ENCODE results near the gene PPARA.
"Not testable (repeated sequence)": the region's sequence is repeated elsewhere in the genome, so short reads cannot be mapped to it uniquely, and the experiment has no call there.

PPARA gene

GRCh38 chr22:46260038-46260437 lies 109.7 kb downstream of the PPARA start:
- H3K4me3 ChIP-seq (ENCODE audit: low read length): no peak overlapping the region
- H3K36me3 ChIP-seq (ENCODE audit: control insufficient read depth, insufficient read depth, low read length): no peaks in the 10 kb centered on the region; the same call in 1 of the 2 replicates
- no CpG with 5 or more reads among the region's 6 CpGs for WGBS (ENCODE audit: insufficient coverage, insufficient read length)
- no peaks in the 10 kb centered on the region for H3K9me3 ChIP-seq (ENCODE audit: control insufficient read depth, insufficient read depth, low read length)
- no peaks in the 10 kb centered on the region for H3K4me1 ChIP-seq (ENCODE audit: control insufficient read depth, insufficient read depth, low read length)
- H3K27ac ChIP-seq (ENCODE audit: low read length): no peak overlapping the region
- DNase-seq (ENCODE audit: low read depth, low spot score): no peak
- H3K27me3 ChIP-seq (ENCODE audit: control insufficient read depth, insufficient read depth, low read length): peaks cover 13% of the 10 kb centered on the region; the same call in 1 of the 2 replicates

DNA sequence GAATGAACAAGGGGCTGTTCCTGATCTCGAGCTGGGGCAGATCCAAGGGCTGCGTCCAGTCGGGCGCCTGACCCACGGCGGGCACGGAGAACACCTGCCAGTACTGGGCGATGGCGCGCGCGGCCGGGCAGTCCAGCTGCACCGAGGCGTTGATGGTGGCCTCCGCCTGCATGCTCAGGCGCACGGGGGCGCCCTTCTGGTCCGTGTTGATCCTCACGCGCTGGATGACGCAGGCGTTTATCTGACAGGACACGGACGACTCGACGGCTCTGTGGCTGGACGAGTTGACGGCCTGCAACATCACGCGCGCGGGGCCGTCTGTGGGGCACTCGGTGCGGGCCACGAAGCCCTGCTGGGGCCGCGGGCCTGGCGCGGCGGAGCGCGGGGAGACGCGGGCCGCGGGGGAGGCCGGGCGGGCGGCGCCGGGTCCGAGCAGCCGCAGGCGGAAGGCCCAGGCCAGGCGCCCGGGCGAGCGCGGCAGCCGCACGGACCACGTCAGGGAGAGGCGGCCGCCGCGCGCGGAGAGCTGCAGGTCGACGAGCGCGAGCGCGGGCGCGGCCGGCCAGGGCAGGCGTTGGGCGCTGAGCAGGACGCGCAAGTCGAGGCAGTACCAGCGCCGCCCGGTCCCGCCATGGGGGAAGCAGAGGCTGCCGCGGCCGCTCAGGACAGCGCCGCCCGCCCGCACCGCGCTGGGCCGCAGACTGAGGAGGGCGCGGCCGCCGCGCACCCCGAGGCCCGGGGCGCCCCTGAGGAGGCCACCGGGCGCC lies 112.3 kb downstream of the PPARA start:
- no peaks in the 10 kb centered on the region for H3K9me3 ChIP-seq (ENCODE audit: control insufficient read depth, insufficient read depth, low read length)
- H3K4me1 ChIP-seq (ENCODE audit: control insufficient read depth, insufficient read depth, low read length): no peaks in the 10 kb centered on the region
- peak overlapping the region; percentile 32; the same call in 1 of the 2 replicates for H3K4me3 ChIP-seq (ENCODE audit: low read length)
- H3K27ac ChIP-seq (ENCODE audit: low read length): no peak overlapping the region
- WGBS (ENCODE audit: insufficient coverage, insufficient read length): no CpG with 5 or more reads among the region's 109 CpGs
- peaks cover 13% of the 10 kb centered on the region; the same call in 1 of the 2 replicates for H3K27me3 ChIP-seq (ENCODE audit: control insufficient read depth, insufficient read depth, low read length)
- no peak for DNase-seq (ENCODE audit: low read depth, low spot score)
- H3K36me3 ChIP-seq (ENCODE audit: control insufficient read depth, insufficient read depth, low read length): no peaks in the 10 kb centered on the region; the same call in 1 of the 2 replicates

- DNase-seq (ENCODE audit: low read depth, low spot score): no peak
- Histone ChIP-seq H3K4me1 (ENCODE audit: control insufficient read depth, insufficient read depth, low read length) (no peaks in the 10 kb centered on the region; the same call in 1 of the 2 replicates), H3K27ac (ENCODE audit: low read length) (no peak within 1 kb of the TSS), H3K9me3 (ENCODE audit: control insufficient read depth, insufficient read depth, low read length) (no peaks in the 10 kb centered on the region), H3K36me3 (ENCODE audit: control insufficient read depth, insufficient read depth, low read length) (no peaks in the 10 kb centered on the region; the same call in 1 of the 2 replicates), H3K4me3 (ENCODE audit: low read length) (peak within 1 kb of the TSS; percentile 32; the same call in 1 of the 2 replicates), H3K27me3 (ENCODE audit: control insufficient read depth, insufficient read depth, low read length) (peaks cover 13% of the 10 kb centered on the region; the same call in 1 of the 2 replicates)
- WGBS (ENCODE audit: insufficient coverage, insufficient read length): no CpG with 5 or more reads among the region's 30 CpGs
These were observed 112.9 kb downstream of the PPARA start, which contains the start of gene PKDREJ for GRCh38 chr22:46263216-46263590. Gene PKDREJ, minus strand, starts transcription at chr22:46263343. Its CDS starts 21 bp downstream, at chr22:46263322.

DNA sequence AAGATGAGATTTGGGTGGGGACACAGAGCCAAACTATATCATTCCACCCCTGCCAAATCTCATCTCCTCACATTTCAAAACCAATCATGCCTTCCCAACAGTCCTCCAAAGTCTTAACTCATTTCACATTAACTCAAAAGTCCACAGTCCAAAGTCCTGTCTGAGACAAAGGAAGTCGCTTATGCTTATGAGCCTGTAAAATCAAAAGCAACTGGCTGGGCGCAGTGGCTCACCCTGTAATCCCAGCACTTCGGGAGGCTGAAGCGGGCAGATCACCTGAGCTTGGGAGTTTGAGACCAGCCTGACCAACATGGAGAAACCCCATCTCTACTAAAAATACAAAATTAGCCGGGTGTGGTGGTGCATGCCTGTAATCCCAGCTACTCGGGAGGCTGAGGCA lies 114.2 kb downstream of the PPARA start:
- H3K36me3 ChIP-seq (ENCODE audit: control insufficient read depth, insufficient read depth, low read length); H3K4me3 ChIP-seq (ENCODE audit: low read length); H3K9me3 ChIP-seq (ENCODE audit: control insufficient read depth, insufficient read depth, low read length); DNase-seq (ENCODE audit: low read depth, low spot score); H3K4me1 ChIP-seq (ENCODE audit: control insufficient read depth, insufficient read depth, low read length); H3K27ac ChIP-seq (ENCODE audit: low read length): not testable (repeated sequence)
- peaks cover 13% of the 10 kb centered on the region; the same call in 1 of the 2 replicates for H3K27me3 ChIP-seq (ENCODE audit: control insufficient read depth, insufficient read depth, low read length)
- no CpG with 5 or more reads among the region's 6 CpGs for WGBS (ENCODE audit: insufficient coverage, insufficient read length)

GRCh38 chr22:46265627-46266026 lies 115.3 kb downstream of the PPARA start:
- DNase-seq (ENCODE audit: low read depth, low spot score); H3K36me3 ChIP-seq (ENCODE audit: control insufficient read depth, insufficient read depth, low read length); H3K4me1 ChIP-seq (ENCODE audit: control insufficient read depth, insufficient read depth, low read length); H3K27ac ChIP-seq (ENCODE audit: low read length); H3K4me3 ChIP-seq (ENCODE audit: low read length); H3K9me3 ChIP-seq (ENCODE audit: control insufficient read depth, insufficient read depth, low read length): not testable (repeated sequence)
- WGBS (ENCODE audit: insufficient coverage, insufficient read length): no CpG with 5 or more reads among the region's 4 CpGs
- H3K27me3 ChIP-seq (ENCODE audit: control insufficient read depth, insufficient read depth, low read length): peaks cover 13% of the 10 kb centered on the region; the same call in 1 of the 2 replicates

DNA sequence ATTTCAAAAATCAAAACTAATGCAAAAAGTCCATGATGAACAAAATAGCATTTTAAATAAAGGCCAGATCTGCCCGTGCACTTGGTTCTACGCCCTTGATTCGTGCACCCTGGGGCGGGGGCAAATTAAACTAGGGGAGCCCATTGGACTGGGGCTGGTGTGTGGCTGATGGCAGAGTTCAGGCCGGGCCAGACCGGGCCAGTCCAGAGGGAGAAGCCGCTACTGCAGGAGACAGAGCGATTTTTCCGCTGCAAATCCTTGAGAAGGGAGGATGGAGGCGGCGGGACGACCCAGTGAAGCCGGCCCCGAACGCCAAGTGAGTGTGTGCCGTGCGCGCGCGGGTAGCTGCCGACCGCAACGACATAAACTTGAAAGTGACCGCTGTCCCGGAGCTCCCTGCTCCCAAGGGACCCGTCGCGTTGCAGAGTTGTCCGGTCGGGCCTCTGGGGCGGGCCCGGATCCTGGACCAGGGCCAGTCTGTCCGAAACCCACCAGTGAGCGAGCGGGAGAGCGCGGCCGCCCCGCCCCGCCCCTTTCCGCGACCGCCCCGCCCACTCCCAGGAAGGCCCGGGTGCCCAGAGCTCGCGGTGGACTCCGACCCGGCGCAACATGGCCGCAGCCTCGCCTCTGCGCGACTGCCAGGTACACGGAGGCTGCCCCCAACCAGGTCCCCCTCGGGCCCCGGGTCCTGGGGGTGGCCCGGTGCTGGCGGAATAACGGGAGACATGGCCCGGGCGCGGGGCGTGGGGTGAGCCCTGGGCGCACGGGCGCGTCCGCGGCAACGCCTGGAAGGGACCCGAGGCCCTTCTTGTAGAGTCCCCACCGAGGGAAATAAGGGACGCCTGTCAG lies 117.3 kb downstream of the PPARA start, which contains the start of gene TTC38:
TTC38 (plus strand) TSS at position 578 of the 849 bp plus-strand sequence; CDS start at position 610, 32 bp downstream.
- Histone ChIP-seq H3K27ac (ENCODE audit: low read length) (no peak within 1 kb of the TSS), H3K36me3 (ENCODE audit: control insufficient read depth, insufficient read depth, low read length) (no peaks in the 10 kb centered on the region; the same call in 1 of the 2 replicates), H3K4me3 (ENCODE audit: low read length) (peak within 1 kb of the TSS; percentile 72), H3K9me3 (ENCODE audit: control insufficient read depth, insufficient read depth, low read length) (no peaks in the 10 kb centered on the region), H3K27me3 (ENCODE audit: control insufficient read depth, insufficient read depth, low read length) (peaks cover 6% of the 10 kb centered on the region; the same call in 1 of the 2 replicates), H3K4me1 (ENCODE audit: control insufficient read depth, insufficient read depth, low read length) (peaks cover 2% of the 10 kb centered on the region; the same call in 1 of the 2 replicates)
- no CpG with 5 or more reads among the region's 74 CpGs for WGBS (ENCODE audit: insufficient coverage, insufficient read length)
- DNase-seq (ENCODE audit: low read depth, low spot score): no peak

DNA sequence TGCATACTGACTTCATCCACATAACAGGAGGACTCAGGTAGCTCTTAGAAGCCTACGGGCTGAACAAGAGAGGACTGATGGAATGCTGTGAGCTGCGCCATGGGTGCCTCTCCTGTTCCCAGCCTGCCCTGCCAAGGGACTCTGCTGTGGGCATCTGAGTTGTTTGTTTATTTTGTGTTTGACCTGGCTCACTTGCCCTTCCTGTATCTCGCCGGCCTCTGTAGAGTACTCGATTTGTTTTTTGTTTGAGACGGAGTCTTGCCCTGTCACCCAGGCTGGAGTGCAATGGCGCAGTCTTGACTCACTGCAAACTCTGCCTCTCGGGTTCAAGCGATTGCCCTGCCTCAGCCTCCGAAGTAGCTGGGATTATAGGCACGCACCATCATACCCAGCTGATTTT lies 119.2 kb downstream of the PPARA start:
- H3K4me1 ChIP-seq (ENCODE audit: control insufficient read depth, insufficient read depth, low read length): peaks cover 2% of the 10 kb centered on the region; the same call in 1 of the 2 replicates
- no peaks in the 10 kb centered on the region for H3K27me3 ChIP-seq (ENCODE audit: control insufficient read depth, insufficient read depth, low read length)
- DNase-seq (ENCODE audit: low read depth, low spot score): no peak
- no CpG with 5 or more reads among the region's 11 CpGs for WGBS (ENCODE audit: insufficient coverage, insufficient read length)
- H3K4me3 ChIP-seq (ENCODE audit: low read length): no peak overlapping the region
- no peaks in the 10 kb centered on the region for H3K9me3 ChIP-seq (ENCODE audit: control insufficient read depth, insufficient read depth, low read length)
- H3K36me3 ChIP-seq (ENCODE audit: control insufficient read depth, insufficient read depth, low read length): peaks cover 3% of the 10 kb centered on the region; the same call in 1 of the 2 replicates
- H3K27ac ChIP-seq (ENCODE audit: low read length): no peak overlapping the region

- Histone ChIP-seq H3K4me3 (ENCODE audit: low read length) (no peak overlapping the region), H3K27me3 (ENCODE audit: control insufficient read depth, insufficient read depth, low read length) (no peaks in the 10 kb centered on the region), H3K4me1 (ENCODE audit: control insufficient read depth, insufficient read depth, low read length) (peaks cover 2% of the 10 kb centered on the region; the same call in 1 of the 2 replicates), H3K36me3 (ENCODE audit: control insufficient read depth, insufficient read depth, low read length) (peaks cover 5% of the 10 kb centered on the region; the same call in 1 of the 2 replicates), H3K9me3 (ENCODE audit: control insufficient read depth, insufficient read depth, low read length) (no peaks in the 10 kb centered on the region), H3K27ac (ENCODE audit: low read length) (no peak overlapping the region)
- no CpG with 5 or more reads among the region's 8 CpGs for WGBS (ENCODE audit: insufficient coverage, insufficient read length)
- no peak for DNase-seq (ENCODE audit: low read depth, low spot score)
These were observed 121.9 kb downstream of the PPARA start for GRCh38 chr22:46272196-46272595.

GRCh38 chr22:46272762-46273431 lies 122.6 kb downstream of the PPARA start:
- peaks cover 5% of the 10 kb centered on the region; the same call in 1 of the 2 replicates for H3K36me3 ChIP-seq (ENCODE audit: control insufficient read depth, insufficient read depth, low read length)
- no peaks in the 10 kb centered on the region for H3K27me3 ChIP-seq (ENCODE audit: control insufficient read depth, insufficient read depth, low read length)
- H3K27ac ChIP-seq (ENCODE audit: low read length): no peak overlapping the region
- no peak for DNase-seq (ENCODE audit: low read depth, low spot score)
- no CpG with 5 or more reads among the region's 12 CpGs for WGBS (ENCODE audit: insufficient coverage, insufficient read length)
- peaks cover 2% of the 10 kb centered on the region; the same call in 1 of the 2 replicates for H3K4me1 ChIP-seq (ENCODE audit: control insufficient read depth, insufficient read depth, low read length)
- no peaks in the 10 kb centered on the region for H3K9me3 ChIP-seq (ENCODE audit: control insufficient read depth, insufficient read depth, low read length)
- no peak overlapping the region for H3K4me3 ChIP-seq (ENCODE audit: low read length)
